GM21786 (cell line): Measurements from ENCODE around the gene C4B.
"Not testable (repeated sequence)": the region's sequence is repeated elsewhere in the genome, so short reads cannot be mapped to it uniquely, and the experiment has no call there.

Experiments
- ATAC-seq: cut with Tn5 transposase; IDR thresholded peaks from one replicate; pipeline ENCODE4 v1.9.1; 2021; ENCODE audit not compliant: unreplicated experiment

The C4B gene

DNA sequence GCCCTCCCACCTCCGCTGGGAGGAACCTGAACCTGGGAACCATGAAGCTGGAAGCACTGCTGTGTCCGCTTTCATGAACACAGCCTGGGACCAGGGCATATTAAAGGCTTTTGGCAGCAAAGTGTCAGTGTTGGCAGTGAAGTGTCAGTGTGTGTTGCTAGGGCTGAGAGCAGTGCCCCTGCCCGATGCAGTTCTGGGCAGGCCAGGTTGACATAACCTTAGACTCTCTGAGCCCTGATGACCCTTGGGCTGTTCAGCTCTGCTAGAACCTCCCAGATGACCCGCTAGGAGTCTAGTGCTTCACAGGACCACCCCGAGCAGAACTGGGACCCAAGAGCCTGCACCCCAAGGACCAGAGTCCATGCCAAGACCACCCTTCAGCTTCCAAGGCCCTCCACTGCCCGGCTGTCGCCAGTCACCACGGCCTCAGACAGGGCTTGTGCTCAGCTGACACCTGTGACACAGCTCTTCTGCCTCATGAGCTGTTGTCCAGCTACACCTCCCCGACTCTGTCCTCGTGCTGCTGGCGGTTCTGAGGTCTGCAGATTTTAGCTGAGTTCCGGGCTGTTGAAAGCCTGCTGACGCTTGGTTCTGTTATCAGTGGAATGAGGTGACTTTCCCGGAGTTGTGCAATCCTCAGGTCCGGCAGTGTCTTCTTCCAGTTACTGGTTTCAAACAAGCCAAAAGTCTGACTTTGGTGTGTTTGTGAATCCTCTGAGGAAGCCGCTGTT lies 20.9 kb downstream of the C4B start:
- ATAC-seq: not testable (repeated sequence)

DNA sequence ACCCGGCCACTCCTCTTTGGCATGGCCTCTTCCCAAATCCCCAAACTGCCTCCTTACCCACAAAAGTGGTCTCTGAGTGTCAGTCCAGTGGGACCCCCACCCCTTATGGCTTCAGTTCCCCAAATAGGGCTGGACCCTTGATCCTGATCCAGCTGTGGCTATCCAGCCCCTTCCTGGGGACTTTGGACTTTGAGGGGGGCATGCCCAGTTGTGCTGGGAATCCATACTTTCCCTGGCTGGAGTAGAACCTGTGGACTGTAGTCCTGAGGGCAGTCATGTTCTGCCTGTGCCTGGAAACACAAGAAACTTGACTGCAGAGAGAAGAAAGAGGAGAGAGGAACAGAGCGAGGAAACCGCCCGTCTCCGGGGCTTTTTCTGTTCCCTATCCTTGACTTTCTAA lies 22.5 kb downstream of the C4B start:
- not testable (repeated sequence) for ATAC-seq

DNA sequence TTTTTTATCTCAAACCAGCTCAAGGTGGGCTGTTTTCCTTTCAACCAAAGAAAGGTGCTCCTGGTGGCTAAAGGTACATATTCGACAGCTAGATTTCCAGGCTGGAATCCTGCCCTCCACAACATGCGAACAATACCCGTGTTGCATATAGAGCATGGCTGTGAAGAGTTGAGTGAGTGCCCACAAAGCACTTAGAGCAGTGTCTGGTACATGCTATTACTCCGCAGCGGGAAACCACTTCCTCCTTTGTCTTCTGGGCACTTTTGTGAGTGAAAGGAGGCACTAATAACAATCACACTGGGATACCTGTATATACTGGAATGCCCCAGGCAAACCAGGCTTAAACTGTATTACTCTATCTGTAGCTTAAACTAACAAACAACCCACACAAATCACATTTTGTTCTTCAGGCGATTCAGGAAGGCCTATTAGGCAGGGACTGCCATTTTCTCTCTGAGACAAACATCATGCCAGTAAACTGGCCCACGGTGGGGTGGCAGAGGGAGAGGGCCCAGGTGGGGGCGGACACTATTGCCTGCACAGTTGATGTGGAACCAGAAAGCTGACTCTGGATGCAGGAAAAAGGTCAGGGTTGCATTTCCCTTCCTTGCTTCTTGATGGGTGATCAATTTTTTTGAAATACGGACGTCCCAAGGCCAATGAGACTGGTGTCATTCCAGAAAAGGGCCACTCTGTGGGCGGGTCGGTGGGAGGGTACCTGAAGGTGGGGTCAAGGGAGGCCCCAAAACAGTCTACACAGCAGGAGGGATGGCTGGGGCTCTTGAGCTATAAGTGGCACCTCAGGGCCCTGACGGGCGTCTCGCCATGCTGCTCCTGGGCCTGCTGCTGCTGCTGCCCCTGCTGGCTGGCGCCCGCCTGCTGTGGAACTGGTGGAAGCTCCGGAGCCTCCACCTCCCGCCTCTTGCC lies 23.3 kb downstream of the C4B start, which contains the start of gene CYP21A2:
TSS of gene CYP21A2 (plus strand) at position 818 of the 927 bp plus-strand sequence. CDS start at position 826, 8 bp downstream.
- not testable (repeated sequence) for ATAC-seq

DNA sequence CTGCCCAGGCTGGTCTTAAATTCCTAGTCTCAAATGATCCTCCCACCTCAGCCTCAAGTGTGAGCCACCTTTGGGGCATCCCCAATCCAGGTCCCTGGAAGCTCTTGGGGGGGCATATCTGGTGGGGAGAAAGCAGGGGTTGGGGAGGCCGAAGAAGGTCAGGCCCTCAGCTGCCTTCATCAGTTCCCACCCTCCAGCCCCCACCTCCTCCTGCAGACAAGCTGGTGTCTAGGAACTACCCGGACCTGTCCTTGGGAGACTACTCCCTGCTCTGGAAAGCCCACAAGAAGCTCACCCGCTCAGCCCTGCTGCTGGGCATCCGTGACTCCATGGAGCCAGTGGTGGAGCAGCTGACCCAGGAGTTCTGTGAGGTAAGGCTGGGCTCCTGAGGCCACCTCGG lies 24.3 kb downstream of the C4B start:
- ATAC-seq: not testable (repeated sequence)

DNA sequence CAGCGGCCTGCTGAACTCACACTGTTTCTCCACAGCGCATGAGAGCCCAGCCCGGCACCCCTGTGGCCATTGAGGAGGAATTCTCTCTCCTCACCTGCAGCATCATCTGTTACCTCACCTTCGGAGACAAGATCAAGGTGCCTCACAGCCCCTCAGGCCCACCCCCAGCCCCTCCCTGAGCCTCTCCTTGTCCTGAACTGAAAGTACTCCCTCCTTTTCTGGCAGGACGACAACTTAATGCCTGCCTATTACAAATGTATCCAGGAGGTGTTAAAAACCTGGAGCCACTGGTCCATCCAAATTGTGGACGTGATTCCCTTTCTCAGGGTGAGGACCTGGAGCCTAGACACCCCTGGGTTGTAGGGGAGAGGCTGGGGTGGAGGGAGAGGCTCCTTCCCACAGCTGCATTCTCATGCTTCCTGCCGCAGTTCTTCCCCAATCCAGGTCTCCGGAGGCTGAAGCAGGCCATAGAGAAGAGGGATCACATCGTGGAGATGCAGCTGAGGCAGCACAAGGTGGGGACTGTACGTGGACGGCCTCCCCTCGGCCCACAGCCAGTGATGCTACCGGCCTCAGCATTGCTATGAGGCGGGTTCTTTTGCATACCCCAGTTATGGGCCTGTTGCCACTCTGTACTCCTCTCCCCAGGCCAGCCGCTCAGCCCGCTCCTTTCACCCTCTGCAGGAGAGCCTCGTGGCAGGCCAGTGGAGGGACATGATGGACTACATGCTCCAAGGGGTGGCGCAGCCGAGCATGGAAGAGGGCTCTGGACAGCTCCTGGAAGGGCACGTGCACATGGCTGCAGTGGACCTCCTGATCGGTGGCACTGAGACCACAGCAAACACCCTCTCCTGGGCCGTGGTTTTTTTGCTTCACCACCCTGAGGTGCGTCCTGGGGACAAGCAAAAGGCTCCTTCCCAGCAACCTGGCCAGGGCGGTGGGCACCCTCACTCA lies 25.0 kb downstream of the C4B start:
- ATAC-seq: not testable (repeated sequence)

DNA sequence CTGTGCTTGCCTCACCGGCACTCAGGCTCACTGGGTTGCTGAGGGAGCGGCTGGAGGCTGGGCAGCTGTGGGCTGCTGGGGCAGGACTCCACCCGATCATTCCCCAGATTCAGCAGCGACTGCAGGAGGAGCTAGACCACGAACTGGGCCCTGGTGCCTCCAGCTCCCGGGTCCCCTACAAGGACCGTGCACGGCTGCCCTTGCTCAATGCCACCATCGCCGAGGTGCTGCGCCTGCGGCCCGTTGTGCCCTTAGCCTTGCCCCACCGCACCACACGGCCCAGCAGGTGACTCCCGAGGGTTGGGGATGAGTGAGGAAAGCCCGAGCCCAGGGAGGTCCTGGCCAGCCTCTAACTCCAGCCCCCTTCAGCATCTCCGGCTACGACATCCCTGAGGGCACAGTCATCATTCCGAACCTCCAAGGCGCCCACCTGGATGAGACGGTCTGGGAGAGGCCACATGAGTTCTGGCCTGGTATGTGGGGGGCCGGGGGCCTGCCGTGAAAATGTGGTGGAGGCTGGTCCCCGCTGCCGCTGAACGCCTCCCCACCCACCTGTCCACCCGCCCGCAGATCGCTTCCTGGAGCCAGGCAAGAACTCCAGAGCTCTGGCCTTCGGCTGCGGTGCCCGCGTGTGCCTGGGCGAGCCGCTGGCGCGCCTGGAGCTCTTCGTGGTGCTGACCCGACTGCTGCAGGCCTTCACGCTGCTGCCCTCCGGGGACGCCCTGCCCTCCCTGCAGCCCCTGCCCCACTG lies 25.9 kb downstream of the C4B start:
- not testable (repeated sequence) for ATAC-seq

DNA sequence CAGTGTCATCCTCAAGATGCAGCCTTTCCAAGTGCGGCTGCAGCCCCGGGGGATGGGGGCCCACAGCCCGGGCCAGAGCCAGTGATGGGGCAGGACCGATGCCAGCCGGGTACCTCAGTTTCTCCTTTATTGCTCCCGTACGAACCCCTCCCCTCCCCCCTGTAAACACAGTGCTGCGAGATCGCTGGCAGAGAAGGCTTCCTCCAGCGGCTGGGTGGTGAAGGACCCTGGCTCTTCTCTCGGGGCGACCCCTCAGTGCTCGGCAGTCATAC lies 26.4 kb downstream of the C4B start:
- not testable (repeated sequence) for ATAC-seq

DNA sequence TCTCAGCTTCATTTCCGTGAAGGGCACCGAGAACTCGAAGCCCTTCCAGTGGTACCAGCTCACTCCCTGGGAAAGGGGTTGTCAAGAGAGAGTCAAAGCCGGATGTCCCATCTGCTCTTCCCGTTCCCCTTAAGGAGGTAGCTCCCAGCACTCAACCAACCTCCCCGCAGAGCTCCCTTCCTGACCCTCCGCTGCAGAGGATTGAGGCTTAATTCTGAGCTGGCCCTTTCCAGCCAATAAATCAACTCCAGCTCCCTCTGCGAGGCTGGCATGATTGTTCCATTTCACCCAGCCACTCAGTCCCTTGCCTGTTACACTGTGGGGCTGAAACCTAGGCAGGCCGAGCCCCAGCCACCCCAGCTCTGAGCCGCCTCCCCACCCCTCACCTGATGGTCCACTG lies 26.8 kb downstream of the C4B start:
- ATAC-seq: not testable (repeated sequence)

DNA sequence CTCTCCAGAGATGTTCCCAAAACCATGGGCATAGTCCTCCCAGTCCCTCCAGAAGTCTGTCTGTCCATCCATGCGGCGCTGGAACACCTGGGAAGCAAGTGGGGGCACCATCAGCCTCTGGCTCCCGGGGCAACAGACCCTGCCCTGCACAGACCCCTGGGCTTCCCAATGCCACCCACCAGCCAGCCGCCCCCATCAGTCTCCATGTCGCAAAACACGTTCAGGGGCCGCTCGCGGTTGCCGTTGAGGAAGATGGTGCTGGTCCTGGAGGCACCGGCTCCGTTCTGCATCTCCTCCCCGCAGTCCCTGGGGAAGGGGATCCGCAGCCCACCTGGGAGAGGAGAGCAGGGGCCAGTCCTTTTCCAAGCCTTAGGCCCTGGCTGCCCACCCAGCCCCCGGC lies 27.7 kb downstream of the C4B start:
- ATAC-seq: not testable (repeated sequence)

DNA sequence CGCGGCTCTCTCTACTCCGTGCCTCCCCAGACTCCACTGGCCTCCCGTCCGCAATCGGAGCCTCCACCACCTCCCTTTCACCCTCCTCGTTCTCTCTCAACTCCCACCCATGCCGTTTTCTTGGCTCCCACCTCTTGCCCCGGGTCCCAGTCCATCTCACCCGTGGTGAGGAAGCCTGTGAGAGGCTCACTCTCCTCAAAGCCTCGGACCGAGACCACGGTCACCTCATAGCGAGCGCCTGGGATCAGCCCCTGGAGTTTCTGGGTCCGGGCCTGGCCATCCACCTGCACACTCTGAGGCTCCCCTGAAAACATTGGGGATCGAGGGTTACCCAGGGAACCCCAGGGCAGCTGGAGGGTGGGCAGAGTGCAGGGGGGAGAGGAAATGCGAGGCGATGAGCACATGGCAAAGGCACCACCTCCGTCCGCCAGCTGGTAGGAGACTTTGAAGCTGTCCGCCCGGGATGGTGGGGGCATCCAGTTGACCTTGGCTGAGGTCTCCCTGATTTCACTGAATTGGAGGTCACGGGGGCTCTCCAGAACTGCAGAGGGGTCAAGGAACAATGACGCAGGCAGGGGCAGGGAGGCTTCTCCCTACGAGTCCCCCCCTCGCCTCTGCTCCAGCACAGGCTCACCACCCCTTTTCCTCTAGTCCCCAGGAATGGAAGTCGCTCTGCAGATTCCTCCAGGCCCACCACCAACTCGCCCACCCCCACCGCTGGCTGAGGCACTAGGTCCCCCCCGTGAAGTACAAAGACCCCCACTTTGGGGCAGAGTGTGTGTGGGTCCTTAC lies 29.2 kb downstream of the C4B start:
- not testable (repeated sequence) for ATAC-seq

DNA sequence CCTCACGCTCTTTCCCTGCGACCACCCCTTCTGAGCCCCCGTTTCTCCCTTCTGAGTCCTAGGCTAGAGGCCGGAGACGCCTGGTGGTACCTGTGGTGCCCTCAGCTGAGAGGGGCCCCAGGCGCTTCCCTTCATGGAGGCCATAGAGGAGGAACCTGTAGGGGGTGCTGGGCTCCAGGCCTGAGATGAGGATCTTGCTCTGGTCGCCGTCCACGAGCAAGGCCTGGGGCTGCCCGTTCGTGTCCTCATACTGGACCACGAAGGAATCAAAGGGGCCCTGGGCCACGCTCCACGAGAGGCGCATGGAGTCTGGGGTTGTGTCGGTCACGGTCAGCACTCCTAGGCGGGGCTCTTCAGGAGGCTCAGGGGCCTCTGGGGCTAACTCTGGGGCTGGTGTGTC lies 30.3 kb downstream of the C4B start:
- not testable (repeated sequence) for ATAC-seq

DNA sequence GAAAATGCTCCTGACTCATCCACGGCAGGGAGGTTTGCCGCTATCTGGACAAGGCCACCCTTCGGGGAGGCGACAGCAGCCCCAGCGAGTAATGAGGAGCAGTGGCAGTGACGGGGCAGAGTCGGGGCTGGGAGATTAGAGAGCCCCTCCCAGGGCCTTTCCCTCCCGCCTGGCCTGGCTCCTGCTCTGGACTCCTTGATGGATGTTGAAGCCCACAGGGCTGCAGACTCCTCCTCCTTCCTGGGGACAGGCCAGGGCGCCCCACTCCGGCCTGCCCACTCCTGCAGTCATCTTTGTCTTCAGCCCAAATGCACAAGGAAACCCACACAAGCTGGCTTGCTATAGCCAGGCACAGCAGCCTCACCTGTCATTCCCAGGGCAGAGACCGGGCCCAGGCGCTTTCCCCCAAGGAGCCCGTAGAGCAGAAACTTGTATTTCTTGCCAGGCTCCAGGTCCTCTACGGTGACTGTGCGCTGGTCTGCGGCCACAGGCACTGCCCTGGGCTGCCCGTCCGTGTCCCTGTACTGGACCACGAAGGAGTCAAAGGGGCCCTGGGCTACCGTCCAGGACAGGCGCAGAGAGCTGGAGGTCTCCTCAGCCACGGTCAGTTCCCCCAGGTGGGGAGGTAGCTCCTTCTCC lies 31.3 kb downstream of the C4B start:
- ATAC-seq: no peak

DNA sequence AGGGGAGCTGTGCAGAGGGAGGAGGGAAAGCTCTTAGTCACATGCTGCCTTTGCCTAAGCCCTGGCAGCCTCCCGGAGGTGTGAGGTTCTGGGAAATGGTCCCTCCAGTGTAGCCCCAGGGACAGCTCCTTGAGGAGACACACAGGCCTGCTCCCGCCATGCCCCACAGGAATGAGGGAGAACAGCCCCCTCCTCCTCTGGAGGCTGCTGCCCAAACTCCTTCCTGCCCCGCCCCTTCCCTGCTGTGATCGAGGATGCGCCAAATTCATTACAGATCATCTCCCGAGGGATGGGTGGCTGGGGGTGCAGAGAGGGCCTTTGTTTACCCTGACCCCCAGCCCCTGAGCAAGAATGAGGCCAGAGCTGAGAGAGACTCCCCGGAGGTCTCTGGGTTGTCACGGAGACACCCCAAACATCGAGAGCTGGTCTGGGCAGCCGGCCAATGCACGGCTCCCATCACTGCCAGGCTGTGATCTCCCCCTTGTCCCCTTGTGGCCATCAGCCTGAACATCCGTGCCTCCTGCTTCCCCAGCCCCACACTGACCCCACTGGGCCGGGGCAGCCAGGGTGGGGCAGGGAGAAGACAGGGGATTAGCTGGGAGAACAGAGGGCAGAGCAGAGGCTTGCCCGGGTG lies 32.0 kb downstream of the C4B start:
- no peak for ATAC-seq

DNA sequence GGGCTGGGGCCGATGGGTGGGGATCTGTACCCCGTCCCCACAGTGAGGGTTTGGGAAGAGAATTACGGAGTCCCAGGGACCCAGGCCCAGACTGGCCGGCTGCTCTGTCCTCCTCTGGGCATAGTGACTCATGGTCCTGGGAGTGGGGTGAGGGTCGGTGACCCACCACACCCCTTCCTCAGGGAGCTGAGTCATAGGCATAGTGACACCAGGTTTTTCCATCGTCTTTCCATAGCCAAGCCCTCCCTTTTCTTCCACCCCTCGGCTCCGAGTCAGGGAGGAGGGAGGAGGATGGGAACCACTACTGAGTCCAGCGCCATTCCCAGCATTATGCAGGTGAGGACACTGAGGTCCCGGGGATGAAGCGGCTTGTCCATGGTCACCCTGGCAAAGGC lies 32.5 kb downstream of the C4B start:
- ATAC-seq: no peak

DNA sequence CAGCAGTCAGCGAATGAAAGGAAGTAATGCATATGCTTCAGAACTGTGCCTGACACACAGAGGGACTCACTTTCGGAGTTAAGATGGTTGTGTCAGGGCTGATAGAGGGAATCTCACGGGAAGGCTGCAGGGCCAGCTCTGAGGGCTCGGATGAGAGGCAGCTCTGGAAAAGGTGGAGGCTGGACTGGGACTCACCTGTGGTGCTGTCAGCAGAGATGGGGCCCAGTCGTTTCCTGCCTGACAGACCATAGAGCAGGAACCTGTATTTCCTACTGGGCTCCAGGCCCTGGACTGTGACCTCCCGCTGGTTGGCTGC lies 32.9 kb downstream of the C4B start:
- no peak for ATAC-seq

DNA sequence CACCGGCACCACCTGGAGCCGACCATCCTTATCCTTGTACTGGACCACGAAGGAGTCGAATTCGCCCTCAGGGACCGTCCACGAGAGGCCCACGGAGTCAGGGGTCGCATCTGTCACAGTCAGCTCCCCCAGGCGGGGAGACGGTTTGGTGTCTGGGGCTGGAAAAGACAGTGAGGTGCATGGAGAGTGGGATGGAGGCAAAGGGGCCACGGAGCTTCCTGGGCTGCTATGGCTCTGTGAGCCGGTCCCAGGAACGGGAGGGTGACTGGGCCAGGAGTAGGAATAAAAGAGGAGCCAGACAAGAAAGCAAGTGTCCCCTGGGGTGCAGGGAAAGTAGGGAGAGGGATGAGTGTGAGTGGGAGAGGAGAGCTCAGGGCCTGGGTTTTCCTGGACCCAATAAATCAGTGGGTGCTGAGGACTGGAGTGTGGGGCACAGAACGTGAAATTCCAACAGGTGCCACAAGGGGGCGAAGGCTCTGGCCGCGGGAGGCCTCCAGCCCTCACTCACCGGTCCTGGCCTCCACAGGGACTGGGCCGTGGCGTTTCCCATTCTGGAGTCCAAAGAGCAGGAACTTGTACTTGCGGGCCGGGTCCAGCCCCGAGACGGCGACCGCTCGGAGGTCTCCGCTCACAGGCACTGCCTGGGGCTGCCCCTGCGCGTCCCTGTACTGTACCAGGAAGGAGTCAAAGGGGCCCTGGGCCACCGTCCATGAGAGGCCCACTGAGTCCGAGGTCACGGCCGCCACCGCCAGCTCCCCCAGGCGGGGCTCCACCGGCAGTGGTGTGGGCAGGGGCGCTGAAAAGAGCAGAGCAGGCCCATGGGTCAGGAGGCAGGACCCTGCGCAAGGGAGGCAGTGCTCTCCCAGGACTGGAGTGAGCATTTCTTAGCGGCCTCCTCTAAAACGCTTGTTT lies 33.5 kb downstream of the C4B start:
- ATAC-seq: no peak

DNA sequence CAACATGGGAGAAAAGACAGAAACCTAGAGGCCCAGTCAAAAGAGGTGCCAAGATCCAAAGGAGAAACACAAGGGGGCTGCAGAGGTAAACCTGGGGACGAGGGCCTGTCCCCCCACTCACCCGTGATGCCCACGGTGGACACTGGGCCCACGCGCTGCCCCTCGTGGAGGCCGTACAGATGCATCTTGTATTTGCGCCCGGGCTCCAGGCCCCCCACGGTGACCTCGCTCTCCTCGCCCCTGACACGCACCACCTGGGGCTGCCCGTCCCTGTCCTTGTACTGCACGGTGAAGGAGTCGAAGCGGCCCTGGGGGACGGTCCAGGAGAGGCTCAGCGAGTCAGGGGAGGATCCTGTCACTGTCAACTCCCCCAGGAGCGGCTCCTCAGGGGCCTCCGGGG lies 34.6 kb downstream of the C4B start:
- ATAC-seq: not testable (repeated sequence)

DNA sequence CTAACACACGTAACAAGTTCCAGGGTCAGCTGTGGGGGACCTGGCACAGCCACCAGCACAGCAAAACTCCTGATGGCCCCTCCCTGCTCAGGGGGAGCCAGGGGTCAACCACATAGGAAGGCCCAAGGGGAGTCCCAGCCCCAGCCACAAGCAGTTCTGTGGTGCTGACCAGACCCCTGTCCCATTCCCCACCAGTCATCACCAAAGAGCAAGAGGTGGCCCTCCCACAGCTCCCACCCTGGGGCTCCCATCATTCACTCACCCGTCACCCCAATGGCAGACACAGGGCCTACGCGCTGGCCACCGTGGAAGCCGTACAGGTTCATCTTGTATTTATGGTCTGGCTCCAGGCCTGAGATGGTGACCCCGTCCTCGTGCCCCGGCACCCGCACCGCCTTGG lies 35.1 kb downstream of the C4B start:
- ATAC-seq: not testable (repeated sequence)
